ENCODE measurements around the gene CELF5. TPM values are rescaled to one million over a fixed set of nuclear protein-coding genes. Genes with fewer than 3 reads are reported as not detected.
"Not testable (repeated sequence)": the region's sequence is repeated elsewhere in the genome, so short reads cannot be mapped to it uniquely, and the experiment has no call there.

The CELF5 gene
- total RNA-seq, 1 donor from 2014 or later = not detected

GRCh38 chr19:3231288-3231687 lies 6.8 kb downstream of the CELF5 start:
- DNase-seq (ENCODE audit: missing footprints) (no peak), ATAC-seq (no peak)
- intact Hi-C loops (cut with DNase I) = no loop called here

DNA sequence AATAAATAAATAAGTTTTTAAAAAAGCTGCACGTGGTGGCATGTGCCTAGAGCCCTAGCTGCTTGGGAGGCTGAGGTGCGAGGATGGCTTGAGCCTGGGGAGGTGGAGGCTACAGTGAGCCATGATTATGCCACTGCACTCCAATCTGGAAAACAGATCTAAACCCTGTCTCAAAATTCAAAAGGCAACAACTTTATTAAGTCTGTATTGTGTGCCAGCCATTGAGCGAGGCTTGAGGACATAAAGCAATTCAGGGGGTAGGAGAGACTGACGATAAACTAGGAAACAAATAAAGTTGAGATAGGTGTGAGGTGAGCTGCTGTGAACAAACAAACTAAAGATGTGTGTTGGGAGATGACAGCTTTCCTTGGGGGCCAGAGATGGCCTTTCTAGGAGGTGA lies 8.7 kb downstream of the CELF5 start:
- ATAC-seq (no peak), DNase-seq (ENCODE audit: missing footprints) (no peak)
- intact Hi-C loops (cut with DNase I) = no loop called here

DNA sequence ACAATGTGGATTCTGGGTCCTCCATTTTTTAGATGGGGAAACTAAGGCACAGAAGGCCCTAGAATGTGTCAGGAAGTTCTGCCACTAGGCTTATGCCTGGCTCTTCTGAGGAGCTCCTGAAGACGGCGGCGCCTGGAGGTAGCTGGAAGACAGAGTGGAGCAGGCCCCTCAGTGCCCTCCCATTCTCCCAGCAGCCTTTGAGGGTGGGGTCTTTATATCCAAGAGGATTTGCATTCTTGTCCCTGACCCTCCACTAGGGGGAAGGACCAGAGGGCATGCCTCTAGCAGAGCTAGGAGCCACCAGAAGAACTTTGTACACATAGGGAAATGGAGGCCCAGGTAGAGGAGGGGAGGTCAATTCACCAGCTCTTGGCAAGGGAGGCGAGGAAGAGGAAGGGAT lies 9.4 kb downstream of the CELF5 start:
- DNase-seq (ENCODE audit: missing footprints) = no peak
- no peak for ATAC-seq
- intact Hi-C loops (cut with DNase I) = no loop called here

GRCh38 chr19:3234800-3235199 lies 10.3 kb downstream of the CELF5 start:
- intact Hi-C loops (cut with DNase I) = no loop called here
- ATAC-seq (no peak), DNase-seq (ENCODE audit: missing footprints) (no peak)

DNA sequence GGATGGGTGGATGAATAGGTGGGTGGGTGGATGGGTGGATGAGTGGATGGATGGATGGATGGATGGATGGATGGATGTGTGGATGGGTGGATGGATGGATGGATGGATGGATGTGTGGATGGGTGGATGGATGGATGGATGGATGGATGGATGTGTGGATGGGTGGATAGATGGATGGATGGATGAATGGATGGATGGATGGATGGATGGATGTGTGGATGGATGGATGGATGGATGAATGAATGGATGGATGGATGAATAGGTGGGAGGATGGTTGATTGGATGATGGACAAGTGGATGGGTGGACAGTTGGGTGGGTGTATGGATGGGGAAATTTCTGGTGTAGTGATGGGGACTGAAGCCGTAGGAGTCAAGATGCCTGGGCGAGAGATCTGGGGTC lies 11.1 kb downstream of the CELF5 start:
- intact Hi-C loops (cut with DNase I); ATAC-seq; DNase-seq (ENCODE audit: missing footprints): not testable (repeated sequence)

- intact Hi-C loops (cut with DNase I) = no loop called here
- ATAC-seq = no peak
- no peak for DNase-seq (ENCODE audit: missing footprints)
Measured at GRCh38 chr19:3236272-3236671, 11.8 kb downstream of the CELF5 start.

- no peak for DNase-seq (ENCODE audit: missing footprints)
- intact Hi-C loops (cut with DNase I) = no loop called here
Measured at GRCh38 chr19:3238066-3238561, 13.7 kb downstream of the CELF5 start.

GRCh38 chr19:3239367-3239766 lies 14.9 kb downstream of the CELF5 start:
- DNase-seq (ENCODE audit: missing footprints) (no peak), ATAC-seq (no peak)
- intact Hi-C loops (cut with DNase I) = no loop called here

More at GRCh38 chr19:3238066-3238561, 13.7 kb downstream of the CELF5 start:
- ATAC-seq = no peak

DNA sequence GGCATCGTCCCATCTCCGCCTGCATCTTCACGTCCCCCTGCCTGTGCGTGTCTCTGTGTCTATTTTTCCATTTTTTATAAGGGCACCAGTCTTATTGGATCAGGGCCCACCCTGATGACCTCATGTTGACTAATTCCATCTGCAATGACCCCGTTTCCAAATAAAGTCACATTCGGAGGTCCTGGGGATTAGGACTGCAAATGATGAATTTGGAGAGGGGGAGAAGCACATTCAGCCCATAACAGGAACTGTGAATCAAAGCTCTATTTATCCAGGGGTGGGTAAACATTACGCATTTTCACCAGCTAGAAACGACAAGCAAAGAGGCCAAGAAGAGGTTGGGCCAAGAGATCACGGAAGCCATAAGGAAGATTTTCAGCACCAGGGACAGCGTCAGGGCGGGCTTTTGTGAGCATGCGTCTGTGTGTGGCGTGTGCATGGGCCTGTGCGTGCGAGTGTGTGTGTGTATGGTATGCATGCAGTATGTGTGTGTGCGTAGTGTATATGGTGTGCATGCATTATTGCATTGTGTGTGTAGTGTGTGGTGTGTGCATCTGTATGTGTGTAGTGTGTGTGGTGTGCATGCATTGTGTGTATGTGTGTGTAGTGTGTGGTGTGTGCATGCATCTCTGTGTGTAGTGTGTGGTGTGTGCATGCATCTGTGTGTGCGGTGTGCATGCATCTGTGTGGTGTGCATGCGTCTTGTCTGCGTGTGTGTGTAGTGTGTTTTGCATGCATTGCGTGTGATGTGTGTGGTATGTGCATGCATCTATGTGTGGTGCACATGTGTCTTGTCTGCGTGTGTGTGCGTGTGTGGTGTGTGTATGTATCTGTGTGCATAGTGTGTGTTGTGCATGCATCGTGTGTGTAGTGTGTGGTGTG lies 19.6 kb downstream of the CELF5 start:
- intact Hi-C loops (cut with DNase I) = no loop called here
- ATAC-seq (no peak), DNase-seq (ENCODE audit: missing footprints) (no peak)

DNA sequence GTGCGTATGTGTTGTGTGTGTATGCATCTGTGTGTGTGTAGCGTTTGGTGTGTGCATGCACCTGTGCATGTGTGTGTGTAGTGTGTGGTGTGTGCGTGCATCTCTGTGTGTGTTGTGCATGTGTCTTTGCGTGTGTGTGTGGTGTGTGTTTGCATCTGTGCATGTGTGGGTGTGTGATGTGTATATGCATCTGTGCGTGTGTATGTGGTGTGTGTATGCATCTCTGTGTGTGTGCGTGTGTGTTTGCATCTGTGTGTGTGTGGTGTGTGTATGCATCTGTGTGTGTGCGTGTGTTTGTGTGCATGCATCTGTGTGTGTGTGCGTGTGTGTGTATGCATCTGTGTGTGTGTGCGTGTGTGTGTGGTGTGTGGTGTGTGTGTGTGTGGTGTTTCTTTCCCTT lies 20.6 kb downstream of the CELF5 start:
- intact Hi-C loops (cut with DNase I) = no loop called here
- DNase-seq (ENCODE audit: missing footprints) (no peak), ATAC-seq (no peak)

DNA sequence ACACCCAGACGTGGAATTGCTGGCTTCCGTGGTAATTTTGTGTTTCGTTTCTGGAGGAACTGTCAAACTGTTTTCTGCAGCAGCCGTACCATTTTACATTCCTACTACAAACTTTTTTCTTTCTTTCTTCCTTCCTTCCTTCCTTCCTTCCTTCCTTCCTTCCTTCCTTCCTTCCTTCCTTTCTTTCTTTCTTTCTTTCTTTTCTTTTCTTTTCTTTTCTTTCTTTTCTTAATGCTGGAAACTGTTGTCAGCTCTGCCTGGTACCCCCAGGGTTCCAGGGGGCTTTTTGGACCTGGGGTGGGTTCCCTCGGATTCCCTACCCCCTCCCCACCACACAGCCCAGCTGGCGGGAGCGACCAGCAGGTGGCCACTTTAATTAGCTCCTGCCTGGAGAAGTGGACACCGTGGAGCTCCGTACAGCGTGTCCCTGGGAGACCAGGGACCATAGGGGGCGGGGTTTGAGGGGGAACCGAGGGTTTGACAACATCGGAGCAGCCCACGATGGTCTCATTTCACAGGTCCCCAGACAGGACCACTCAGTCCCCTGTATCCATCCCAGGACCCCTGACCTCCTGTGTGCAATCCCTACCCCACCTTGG lies 24.4 kb downstream of the CELF5 start:
- DNase-seq (ENCODE audit: missing footprints) (no peak), ATAC-seq (no peak)
- intact Hi-C loops (cut with DNase I) = no loop called here

DNA sequence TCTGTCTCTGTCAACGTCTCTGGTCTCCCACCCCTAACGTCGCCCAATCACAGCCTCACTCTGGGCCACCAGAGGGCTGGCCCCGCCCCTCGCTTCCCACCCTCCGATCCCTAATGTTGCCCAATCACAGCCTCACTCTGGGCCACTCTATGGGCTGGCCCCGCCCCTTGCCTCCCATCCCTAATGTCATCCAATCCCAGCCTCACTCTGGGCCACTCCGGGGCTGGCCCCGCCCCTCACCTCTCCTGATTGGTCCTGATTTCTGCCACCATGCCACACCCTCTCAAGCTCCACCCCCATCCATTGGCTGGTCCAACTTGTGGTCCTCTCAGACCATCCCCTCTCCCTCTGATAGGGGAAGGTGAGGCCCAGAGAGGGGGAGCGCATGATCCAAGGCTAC lies 24.9 kb downstream of the CELF5 start:
- intact Hi-C loops (cut with DNase I) = no loop called here
- DNase-seq (ENCODE audit: missing footprints) = no peak

DNA sequence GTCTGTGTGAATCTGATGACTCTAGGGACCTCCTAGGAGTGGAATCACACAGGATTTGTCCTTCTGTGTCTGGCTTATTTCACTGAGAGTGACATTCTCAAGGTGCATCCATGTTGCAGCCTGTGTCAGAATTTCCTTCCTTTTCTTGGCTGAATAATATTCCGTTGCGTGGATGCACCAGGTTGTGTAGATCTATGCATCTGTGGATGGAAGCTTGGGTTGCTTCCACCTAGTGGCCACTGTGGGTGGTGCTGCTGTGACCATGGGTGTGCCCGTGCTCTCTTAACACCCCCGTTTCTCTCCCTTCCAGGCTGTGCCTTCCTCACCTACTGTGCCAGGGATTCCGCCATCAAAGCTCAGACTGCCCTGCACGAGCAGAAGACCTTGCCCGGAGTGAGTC lies 26.2 kb downstream of the CELF5 start:
- intact Hi-C loops (cut with DNase I) = no loop called here
- ATAC-seq (no peak), DNase-seq (ENCODE audit: missing footprints) (no peak)

More for the DNA sequence above, 24.9 kb downstream of the CELF5 start:
- no peak for ATAC-seq

GRCh38 chr19:3251229-3251628 lies 26.8 kb downstream of the CELF5 start:
- no peak for DNase-seq (ENCODE audit: missing footprints)
- ATAC-seq = no peak
- intact Hi-C loops (cut with DNase I) = no loop called here

DNA sequence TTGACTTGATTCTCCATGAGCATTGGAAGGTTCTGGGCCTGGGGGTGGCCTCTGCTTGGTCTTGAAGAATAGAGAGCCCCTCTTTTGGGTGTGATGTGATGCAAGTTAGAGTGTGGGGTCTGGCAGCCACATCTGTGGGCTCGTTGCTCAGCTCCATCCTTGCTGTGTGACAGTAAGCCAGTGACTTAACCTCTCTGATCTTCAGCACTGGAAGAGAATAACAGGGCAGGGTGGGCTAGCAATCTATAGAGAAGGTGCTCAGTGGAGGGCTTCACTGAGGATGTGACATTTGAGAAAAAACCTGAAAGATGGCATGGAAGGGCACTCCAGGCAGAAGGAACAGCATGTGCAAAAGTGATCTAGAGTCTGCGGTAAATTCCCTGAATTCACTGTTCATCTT lies 28.2 kb downstream of the CELF5 start:
- intact Hi-C loops (cut with DNase I) = no loop called here

GRCh38 chr19:3253270-3253669 lies 28.8 kb downstream of the CELF5 start:
- no peak for DNase-seq (ENCODE audit: missing footprints)
- intact Hi-C loops (cut with DNase I) = no loop called here

More for the DNA sequence above, 28.2 kb downstream of the CELF5 start:
- DNase-seq (ENCODE audit: missing footprints) (no peak), ATAC-seq (no peak)

DNA sequence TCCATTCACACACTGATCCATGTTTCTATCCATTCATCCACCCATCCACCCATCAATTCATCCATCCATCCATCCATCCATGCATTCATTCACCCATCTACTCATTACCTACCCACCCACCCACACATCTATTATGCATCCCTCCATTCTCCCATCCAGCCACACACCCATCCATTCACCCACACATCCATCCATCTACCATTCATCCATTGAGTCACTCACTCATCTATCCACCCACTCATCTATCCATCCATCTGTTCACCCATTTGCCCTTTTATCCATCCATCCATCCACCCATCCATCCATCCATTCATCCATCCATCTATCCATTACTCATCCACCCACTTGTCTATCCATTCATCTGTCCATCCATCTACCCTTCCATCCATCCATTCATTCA lies 30.1 kb downstream of the CELF5 start:
- intact Hi-C loops (cut with DNase I) = no loop called here
- no peak for DNase-seq (ENCODE audit: missing footprints)
- no peak for ATAC-seq

More at GRCh38 chr19:3253270-3253669, 28.8 kb downstream of the CELF5 start:
- no peak for ATAC-seq

DNA sequence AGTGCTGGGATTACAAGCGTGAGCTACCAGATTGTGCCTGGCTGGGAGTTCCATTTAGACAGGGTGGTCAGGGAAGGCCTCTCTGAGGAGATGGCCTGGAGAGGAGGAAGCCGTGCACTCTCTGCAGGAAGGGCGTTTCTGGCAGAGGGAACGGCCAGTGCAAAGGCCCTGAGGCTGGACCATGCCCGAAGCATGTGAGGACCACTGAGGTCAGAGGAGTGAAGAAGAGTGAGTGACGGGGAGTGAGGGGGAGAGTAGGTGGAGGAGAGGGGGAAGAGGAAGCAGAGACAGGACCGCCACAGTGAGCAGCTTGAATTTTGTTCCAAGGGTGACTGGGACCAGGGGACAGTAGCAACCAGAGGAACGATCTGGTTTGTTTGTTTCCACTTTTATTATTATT lies 32.6 kb downstream of the CELF5 start:
- DNase-seq (ENCODE audit: missing footprints) (no peak), ATAC-seq (no peak)
- intact Hi-C loops (cut with DNase I) = no loop called here

- no peak for ATAC-seq
- no peak for DNase-seq (ENCODE audit: missing footprints)
- intact Hi-C loops (cut with DNase I) = no loop called here
Measured at GRCh38 chr19:3262362-3262761, 37.9 kb downstream of the CELF5 start.

DNA sequence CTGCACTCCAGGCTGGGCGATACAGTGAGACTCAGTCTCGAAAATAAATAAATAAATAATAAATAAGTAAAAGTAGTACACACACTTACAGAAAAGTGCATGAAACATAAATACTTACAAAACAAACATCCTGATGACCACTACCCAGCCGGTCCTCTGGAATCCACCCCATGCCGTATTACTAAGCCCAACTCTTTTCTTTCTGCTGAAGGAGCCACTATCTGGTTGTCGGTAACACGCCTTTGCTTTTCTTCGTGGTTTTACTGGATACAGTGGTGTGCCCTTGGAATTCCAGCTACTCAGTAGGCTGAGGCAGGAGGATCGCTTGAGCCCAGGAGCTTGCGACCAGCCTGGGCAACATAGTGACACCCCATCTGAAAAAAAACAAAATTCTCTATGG lies 39.4 kb downstream of the CELF5 start:
- ATAC-seq (no peak), DNase-seq (ENCODE audit: missing footprints) (no peak)
- intact Hi-C loops (cut with DNase I) = no loop called here
